Suppressor macrophage treated with lipopolysaccharide for 4 hours (primary cell): Measurements from ENCODE around the gene GADD45G.
A peak's percentile ranks its signal among the peaks of the same experiment; 100 is the strongest.

Experiments
- DNase-seq: peaks from one replicate; pipeline ENCODE4 v3.0.0-alpha.2; 2020

GADD45G gene

DNA sequence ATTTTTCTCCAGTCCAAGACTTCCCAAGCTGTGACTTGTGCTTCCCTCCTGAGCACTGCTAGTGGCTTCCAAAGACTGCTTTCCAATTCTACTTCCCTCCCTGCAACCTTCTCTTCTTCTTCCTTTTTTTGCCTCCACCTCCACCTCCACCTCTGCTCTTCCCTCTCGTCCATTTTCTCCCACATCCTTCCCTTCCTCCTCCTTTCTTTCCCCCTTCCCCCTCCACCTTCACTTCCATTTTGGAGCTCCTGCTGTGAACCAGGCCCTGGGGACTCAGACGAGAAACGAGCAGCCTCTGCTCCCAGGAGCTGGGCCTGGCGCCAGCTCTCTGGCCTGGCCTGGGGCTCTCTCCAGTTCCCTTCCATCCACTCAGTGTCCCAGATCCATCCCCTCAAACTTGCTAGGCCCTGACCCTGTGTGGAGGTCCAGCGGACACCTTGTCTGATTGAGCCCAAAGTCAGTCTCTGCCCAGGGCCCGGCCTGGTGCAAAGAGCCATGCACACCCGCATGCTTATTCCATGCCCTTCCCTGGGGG, 5.6 kb downstream of the GADD45G start:
- DNase-seq: no peak

DNA sequence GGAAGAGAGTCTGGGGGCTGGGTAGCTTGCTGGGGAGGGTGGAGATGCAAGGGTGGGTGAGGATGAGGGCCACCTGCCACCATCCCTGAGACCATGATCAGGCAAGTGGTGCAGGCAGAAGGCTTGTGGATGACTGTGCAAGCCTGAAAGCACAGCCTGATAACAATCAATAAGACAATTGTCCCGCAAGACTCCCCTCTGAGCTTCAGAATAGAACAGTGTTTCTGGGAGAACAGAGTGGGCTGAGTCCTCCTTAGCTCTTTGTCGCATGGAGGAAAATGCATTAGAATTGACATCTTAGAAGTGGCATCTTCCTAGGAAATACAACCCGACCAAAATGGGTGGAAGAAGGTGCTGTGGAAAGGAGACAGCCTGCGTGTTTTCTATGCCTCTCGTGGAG, 6.6 kb downstream of the GADD45G start:
- DNase-seq: no peak

DNA sequence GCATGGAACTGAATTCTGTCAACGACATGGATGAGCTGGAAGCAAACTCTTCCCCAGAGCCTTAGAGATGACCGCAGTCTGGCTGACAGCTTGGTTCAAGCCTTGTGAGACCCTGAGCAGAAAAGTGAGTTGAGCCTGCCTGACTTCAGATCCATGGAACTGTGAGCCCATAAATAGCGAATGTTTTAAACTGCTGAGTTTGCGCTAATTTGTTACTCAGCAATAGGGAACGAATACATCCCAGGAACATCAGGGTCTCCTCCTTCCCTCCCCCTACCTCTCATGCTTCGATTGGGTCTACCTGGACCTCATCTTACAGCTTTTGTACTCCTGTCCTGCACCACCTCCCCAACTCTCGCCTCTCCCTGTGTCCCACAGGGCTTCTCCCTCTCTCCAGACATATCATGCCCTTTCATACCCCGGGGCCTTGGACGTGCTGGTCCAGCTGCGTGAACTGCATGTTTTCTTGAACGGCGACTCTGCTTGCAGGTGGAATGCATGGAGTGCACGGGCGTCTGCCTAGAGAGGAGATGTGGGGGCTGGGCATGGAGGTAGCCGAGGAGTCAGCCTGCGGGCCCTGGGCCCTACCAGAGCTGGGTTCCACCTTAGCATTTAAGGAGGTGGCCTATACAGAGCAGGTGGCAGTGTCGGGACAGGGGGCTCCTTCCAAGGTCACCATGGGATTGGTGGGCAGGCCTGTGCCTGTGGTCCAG, 7.9 kb downstream of the GADD45G start:
- no peak for DNase-seq

DNA sequence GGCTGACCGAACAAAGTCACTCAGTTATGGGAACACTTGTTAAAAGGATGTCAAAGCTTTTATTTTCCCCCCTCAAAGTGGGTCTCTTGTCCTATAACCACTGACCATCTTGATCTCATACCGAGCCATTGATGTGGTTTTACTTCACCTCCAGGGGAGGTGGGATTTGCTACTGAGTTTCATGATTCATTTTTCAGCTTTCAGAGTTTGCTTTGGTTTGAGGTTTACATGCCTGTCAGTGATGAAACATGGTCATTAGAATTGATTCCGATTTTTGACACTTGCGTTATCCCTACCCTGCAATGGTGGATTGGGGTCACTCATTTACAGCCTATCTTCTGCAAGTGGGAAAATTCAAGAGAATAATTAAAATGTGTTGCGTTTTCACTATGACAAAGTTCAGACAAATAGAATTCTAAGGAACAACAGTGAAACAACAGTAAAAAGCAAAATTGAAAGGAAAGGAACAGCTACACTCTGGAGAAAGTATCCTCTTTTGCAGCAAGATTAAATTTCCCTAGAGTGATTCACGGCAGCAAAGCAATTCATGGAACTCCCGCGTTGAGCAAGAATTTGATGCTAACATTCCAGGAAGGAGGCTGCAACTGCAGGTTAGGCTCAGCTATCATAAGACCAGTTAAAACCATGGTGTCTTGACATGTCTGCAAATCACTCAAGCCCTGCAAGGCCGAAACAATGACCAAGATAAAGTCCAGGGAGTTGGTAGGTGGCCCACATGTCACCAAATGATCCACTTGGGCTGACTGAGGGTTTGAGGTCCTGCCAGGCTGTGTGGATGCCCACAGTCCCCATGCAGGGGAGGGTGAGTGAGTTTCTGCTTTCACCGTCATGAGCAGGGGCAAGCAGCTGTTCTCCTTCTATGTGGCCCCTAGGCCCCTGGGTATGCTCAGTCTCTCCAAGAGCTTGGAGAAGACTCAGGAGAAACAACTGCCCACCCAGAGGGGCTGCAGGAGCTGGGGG, 9.4 kb downstream of the GADD45G start:
- DNase-seq: peak; percentile 78

DNA sequence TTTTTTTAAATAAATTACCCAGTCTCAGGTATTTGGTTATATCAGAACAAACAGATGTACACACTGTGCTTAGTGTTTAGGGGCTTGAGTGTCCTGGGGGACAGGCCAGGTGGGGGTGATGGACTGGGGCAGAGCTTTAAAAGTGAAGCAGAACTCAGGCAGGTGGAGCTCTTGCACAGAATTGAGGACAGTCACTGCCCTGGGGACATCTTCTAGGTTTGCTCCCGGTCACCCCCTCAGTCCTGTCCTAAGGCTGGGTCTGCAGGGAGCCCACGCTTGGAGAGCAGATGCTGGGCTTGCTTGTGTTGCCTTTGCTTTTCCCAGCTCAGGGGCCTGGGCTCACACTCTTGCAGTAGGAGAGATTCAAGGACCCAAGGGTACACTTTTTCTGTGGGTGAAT, 10.8 kb downstream of the GADD45G start:
- DNase-seq: no peak

DNA sequence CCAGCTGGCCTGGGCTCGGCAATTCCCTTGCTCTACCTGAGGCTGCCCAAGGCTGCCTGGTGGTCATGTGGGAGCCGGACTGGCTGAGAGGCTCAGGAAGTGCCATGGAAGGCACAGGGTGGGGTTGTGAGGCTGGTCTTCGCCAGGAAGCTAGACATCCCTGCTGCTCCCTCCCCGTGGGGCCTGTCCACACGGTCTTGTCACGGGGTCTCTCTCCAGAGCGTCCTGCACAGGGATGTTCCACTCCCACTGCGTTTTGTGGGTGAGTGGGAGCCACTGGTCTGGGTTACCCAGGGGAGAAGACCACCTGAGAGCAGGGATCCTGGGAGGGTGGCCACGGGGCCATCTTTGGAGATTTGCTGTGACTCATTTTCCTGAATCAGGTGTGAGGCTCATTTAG, 11.6 kb downstream of the GADD45G start:
- DNase-seq: no peak

DNA sequence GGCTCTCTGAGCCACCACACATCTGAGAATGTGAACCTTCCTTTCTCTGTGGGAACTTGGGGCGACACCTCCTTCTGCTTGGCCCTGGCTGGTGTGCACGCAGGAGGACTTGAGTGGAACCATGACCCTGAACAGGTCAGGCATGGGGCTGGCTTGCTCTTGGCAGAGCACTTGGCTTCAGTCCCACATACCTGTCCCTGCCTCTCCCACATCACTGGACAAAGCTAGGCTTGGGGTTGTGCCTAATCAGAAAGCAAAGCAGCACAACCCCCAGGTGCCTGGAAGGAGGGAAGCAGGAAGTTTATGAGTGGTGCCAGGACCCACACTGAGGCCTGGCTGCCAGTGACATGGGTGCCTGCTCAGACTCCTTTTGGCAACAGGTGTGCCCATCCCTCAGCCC, 13.2 kb downstream of the GADD45G start:
- no peak for DNase-seq

DNA sequence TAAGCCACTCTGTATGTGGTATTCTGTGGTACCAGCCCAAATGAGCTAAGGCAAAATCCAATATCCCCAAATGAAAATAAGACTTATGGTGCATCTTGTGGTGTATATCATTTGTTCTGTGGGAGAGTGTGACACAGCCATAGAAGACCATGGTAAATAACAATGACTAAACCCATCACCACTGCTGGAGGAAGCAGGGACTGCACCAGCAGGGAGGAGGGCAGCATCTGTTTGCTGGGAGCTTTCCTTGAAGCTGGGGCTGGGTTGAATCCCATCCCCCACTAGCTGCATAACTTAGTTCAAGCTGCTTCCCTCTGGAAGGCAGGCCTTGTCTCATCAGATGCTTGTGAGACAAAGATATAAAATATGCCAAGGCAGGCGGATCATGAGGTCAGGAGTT, 14.2 kb downstream of the GADD45G start:
- DNase-seq: no peak

DNA sequence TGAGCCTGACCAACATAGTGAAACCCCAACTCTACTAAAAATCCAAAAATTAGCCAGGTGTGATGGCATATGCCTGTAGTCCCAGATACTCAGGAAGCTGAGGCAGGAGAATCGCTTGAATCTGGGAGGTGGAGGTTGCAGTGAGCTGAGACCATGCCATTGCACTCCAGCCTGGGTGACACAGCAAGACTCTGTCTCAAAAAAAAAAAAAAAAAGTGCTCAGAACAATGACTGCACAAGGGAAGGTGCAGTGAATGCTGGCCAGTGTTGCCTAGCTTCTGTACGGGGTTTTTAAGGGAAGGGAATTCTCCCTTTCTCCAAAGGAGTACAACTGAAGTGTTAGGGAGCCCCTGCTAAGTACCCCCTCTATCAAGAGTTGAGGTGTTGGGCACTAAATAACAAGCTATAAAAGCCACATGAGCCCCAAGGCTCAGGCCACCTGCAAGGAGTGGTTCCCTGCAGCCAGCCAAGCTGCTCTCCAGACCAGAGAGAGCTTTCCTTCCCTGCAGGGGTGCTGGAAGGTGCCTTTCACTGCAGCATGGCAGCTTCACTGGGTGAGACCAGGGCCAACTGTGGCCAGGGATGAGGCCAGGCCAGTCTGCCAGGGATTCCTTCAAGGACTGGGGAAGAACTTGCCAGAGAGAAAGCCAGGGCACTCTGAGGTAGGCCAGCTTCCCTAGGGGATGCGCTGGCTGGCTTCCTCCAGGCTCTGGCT, 14.8 kb downstream of the GADD45G start:
- no peak for DNase-seq

DNA sequence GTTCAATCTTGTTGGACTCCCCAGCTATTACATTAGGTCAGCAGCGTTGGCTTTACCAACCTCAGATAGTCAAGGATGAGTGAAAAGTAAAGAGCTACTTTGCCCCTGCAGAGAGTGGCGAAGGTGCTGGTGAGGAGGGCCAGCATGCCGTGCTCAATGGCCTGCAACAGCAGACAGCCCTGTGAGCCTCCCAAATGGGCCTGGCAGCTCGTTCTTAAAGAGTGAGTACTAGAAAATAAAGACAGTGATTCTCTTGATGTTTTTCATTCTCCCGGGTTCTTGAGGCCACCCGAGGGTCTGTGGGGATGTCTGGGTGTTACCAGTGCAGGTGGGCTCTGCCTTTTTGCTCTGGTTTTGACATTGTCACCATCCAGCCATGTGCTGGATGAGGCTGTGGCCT, 16.2 kb downstream of the GADD45G start:
- no peak for DNase-seq

DNA sequence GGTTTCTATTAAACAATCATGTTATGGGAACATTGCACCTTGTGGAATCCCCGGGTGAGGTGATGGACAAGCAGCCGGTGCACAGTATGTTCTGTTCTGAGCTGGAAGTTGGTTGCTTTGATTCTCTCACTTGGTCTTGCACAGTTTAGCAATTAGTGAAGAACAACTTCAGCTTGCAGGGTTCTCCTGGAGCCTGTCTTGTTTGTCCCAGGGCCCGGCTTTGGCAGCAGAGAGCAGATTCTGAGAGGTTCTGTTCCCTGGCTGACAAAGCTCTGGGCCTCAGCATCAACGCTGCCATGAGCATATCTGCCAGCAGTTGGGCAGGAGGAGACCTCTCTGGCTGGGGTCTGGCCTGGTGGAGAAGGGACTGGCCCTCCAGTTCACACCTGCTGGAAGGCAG, 16.9 kb downstream of the GADD45G start:
- no peak for DNase-seq

DNA sequence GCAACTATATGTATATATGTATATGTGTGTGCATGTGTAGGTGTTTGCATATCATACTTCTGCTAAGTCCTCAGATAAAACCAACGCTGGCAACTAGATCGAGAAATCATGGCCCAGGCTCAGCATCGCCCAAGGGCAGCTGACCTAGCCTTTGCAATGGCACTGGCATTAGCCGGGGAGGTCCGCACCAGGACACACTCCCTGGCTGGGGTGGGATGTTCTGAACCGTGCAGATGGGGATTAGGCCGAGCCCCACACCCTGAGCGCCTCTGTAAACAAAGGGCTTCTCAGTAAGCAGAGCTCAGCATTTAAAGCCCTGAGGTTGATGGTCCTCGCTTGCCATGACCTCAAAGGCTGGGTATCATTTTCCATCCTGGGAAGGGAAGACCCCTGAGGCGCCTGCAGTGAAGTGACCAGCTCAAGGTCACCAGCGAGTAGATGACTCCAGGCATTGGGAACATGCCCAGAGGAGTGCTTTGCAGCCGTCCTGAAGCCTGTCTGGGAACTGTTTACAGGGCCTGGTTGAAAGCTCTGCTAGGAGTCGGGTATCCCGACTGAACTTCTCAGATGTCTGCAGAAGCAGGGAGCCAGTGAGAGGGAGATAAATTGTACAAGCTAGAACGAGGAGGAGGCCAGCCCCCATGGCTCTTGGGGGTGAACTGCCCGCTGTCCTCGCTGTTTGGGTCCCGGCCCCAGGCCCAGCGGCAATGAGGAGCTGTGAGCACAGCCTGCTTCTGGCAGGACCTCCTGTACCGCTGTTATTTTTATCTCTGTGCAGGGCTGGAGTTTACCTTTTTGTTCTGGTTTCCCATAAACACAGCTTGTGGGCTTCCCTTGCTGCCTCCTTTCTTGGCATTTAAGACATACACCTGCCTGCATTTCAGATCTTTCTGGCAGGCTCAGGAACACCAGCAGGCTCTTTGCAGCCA, 18.4 kb downstream of the GADD45G start:
- no peak for DNase-seq

DNA sequence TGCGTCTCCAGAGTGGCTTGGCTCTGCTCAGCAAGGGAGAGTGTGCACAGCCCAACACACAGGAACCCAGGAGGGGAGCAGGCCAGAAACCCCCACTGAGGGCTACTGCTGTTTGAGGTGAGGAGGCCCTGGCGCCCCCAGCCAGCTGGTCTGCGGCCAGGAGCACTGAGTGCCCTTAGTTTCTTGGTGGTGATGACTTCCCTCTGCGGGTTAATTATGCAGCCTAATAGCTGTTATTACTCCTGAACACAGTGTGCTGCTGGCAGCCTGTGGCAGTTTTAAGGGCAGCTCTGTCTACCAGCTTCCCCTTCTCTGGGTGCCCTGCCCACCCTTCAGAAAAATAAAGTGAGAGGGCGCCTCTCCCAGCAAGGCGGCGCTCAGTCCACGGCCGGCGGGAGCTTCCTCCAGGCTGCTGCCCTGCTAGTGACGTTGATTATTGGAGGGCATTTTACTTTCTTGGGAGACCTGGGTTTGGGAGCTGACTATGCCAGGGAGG, 19.2 kb downstream of the GADD45G start:
- DNase-seq: peak; percentile 63

DNA sequence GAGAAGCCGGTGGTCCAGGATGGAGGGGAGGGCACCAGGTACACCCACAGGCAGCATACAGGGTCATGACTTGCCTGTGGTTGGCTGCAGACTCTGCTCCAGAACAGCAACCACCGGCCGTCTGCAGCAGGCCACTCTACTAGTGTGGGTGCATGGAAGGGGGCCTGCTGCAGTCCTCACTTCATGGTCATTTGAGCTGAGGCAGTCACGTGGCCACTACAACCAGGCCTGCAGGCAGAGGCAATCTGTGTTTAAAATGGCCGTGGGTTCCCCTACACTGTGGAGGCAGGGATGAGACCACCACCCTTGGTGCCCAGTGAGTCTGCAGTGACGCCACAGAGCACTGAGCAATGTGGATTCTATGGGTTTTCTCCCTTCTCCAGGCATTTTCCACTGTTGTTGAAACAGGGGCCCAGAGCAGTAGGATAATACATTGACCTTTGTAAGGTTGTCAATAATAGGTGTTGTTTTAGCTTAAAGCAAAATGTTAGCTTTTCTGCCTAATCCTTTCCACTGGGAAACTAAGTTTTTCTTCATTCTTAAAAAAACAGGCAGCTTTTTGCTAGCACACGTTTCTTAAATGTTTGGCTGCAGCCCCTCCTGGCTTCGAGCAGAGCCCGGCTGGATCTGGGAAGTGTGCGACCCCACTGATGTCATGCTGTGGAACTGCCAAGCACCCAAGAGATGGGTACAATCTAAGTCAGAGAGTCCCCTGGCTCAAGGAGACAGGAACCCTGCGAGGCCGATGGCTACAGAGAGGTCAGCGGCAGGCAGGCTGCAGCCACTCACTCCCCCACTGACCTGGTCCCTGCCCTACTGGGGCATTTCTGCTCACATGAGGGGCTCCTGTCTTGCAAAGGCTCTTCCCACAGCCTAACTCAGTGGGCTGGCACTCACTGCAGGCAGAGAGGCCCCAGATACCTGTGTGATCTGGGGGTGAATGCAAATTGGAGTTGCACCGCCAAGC, 21.2 kb downstream of the GADD45G start:
- no peak for DNase-seq

DNA sequence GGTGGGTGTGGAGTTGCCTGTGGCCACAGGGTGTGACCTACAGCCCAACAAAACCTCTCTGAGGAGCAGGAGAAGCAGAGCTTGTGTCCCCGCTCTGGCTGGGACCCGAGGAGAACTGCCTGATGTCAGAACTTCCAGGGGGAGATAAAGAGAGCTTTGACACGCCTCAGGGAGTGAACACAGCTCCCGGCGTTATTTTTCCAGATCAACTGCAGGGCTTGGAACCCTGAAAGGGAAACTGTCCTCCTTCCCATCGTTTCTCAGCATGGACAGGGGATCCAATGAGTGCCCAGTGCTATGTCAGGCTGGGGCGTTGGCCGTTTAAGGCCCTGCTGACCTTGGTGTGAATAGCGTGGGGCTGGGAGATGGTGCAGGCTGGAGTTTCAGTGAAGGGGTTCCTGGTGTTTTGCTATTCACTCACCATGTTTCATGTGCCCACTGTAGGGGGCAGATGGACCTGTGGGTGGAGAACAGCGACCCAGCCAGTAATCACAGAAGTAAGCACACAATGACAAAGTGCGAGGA, 22.0 kb downstream of the GADD45G start:
- no peak for DNase-seq

DNA sequence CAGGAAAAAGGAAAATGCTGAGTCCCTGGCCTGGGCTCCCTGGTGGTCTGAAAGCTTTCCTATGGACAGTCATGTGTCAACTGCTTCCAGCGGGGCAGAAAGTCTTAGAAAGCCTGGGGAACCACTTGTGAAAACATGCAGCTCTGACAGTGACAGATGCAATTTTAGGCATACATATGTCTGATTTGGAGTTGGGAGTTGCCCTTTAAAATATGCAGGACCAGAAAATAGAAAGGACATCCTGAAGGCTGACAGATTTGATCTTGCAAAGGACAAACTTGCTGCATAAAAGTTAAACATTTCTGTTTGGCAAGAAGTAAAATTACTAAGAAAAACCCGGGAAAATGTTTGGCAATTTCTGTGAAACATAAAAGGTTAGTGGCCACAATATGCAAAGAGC, 23.8 kb downstream of the GADD45G start:
- DNase-seq: no peak

DNA sequence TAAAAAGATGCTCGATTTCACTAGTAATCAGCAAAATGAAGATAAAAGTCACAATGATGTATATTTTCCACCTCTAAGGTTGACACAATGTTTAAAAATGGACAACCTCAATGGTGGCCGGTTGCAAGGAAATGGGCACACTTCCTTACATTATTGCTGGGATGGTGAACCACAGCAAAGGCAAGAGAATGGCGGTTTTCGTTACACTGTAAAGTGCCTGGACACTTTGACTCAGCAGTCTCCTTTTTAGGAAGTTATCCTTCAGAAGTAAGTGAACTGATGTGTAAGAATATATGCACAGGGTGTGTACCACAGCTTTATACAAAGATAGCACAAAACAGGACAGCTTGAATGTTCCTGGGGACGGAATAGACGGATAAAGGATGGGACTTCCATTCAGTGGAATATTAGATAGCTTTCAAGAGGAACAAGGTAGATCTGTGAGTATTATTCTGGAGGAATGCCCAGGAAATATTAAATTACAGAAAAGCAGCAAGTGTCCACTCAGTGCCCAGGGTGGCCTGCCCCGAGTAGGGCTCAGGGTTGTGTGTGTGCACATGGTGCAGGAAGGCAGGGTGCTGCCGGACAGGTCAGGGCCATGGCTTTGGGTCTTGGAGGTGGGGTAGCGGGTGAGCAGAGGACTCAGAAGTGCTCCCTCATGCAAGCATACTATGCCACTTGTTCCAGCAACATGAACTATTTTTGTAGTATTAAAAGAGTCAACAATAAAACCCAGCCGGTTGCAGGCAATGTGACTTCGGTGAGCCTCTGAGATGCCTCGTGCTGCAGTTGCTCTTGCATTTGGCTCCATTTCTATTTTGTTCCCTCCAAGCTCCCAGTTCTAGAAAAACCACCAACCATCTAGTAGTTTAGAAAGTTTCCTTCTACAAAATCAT, 24.5 kb downstream of the GADD45G start:
- no peak for DNase-seq

DNA sequence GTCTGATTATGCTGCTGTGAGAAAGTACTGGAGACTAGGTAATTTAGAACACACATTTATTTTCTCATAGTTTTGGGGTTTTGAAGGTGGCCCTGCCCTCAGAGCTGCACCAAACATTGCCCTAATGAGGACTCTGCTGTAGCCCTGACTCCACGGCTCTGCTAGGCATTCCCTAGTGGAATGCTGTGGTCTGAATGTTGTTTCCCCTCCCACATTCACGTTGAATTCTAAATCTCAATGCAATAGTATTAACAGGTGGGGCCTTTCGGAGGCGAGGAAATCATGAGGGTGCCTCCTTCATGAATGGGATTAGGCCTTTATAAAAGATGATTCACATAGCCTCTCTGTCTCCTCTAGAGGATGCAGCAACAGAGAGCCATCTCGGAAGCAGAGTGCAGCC, 25.7 kb downstream of the GADD45G start:
- no peak for DNase-seq

DNA sequence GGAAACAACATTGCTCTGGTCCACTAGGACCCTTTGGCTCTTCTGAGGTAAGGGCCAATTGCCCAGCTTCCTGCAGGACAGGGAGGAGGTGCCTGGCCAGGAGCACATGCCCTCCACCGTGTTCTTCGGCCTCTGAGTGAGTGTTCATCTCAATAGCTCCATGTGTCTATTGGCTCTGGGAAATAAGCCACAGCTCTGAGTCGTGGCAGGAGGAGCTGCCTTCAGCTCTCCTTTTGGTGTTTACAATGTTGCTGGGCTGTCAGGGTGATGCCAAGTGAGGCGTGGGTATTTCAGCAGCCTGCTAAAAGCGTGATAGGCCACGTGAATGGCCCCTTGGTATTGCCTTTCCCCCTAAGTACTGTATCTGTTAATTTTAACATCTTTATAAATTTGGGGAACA, 26.6 kb downstream of the GADD45G start:
- no peak for DNase-seq
